NB4 (cell line): ENCODE measurements around the gene B4GALT3.

Source experiments
- DNase-seq: peaks from one replicate; pipeline ENCODE4 v3.0.0; 2010; ENCODE audit warnings: low read depth
- H3K4me3 ChIP-seq: one replicate; pipeline ENCODE4 v1.5.1; 2011; ENCODE audit warnings: mild to moderate bottlenecking, low read depth, low read length, moderate library complexity
- MYC ChIP-seq: IDR thresholded peaks from 2 replicates; pipeline ENCODE4 v1.6.1; 2011; ENCODE audit warnings: low read depth, low read length
- POLR2A ChIP-seq: IDR thresholded peaks from 2 replicates; pipeline ENCODE4 v1.6.1; 2011; ENCODE audit warnings: mild to moderate bottlenecking; ENCODE audit not compliant: insufficient read length; ENCODE audit errors: extremely low read depth
- TF ChIP-seq, protein P1 (sequence below): IDR thresholded peaks from 2 replicates; pipeline ENCODE4 v1.6.1; 2011; ENCODE audit warnings: low read depth, low read length
- TF ChIP-seq, protein P2 (sequence below): IDR thresholded peaks from one replicate; pipeline ENCODE4 v1.5.1; 2012; ENCODE audit warnings: low read depth, low read length

B4GALT3 gene

DNA sequence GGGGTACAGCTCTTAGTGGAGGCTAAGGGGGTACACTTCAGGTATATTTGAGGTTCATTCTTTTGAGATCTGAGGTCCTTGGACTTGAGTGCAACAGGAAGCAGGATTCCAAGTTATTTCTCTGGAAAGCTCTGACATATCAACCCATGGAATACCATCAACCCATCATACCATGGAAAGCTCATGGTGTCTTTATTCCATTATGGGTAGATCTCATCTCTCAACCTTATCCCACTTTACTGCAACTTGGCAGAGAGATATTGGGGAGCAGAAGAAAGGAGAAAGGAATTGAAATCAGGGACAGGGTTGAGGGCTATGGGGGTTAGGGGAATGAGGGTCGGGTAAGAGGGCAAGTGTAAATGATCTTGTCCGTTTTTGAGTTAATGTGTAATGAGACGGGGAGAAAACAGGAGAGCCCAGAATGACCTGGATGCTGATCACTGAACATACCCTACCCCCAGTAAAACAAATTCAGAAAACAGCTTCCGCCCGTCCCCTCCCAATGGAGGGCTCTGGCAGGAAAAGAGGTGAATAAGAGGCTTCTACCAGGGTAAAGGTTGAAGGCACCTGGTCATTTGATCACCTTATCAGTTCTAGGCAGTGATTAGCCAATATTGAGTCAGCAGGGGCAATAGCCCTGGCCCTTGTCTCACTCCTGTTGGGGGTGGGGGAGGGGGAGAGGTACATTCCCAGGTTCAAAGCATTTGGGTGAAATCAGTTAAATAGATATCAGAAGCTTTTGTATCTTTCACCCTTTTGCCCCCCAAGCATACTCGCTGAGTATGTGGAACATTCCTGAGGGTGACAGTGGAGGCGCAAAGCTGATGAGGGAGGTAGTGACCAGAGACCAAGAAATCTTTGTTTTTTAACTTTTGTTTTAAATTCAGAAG, 46.7 kb upstream of the B4GALT3 start:
- TF ChIP-seq, protein P1, sequence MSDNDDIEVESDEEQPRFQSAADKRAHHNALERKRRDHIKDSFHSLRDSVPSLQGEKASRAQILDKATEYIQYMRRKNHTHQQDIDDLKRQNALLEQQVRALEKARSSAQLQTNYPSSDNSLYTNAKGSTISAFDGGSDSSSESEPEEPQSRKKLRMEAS, result no peak
- TF ChIP-seq, protein P2, sequence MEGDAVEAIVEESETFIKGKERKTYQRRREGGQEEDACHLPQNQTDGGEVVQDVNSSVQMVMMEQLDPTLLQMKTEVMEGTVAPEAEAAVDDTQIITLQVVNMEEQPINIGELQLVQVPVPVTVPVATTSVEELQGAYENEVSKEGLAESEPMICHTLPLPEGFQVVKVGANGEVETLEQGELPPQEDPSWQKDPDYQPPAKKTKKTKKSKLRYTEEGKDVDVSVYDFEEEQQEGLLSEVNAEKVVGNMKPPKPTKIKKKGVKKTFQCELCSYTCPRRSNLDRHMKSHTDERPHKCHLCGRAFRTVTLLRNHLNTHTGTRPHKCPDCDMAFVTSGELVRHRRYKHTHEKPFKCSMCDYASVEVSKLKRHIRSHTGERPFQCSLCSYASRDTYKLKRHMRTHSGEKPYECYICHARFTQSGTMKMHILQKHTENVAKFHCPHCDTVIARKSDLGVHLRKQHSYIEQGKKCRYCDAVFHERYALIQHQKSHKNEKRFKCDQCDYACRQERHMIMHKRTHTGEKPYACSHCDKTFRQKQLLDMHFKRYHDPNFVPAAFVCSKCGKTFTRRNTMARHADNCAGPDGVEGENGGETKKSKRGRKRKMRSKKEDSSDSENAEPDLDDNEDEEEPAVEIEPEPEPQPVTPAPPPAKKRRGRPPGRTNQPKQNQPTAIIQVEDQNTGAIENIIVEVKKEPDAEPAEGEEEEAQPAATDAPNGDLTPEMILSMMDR, result no peak
- TF ChIP-seq POLR2A, result no peak
- TF ChIP-seq MYC, result no peak
- no peak overlapping the region for H3K4me3 ChIP-seq
- DNase-seq, result no peak

DNA sequence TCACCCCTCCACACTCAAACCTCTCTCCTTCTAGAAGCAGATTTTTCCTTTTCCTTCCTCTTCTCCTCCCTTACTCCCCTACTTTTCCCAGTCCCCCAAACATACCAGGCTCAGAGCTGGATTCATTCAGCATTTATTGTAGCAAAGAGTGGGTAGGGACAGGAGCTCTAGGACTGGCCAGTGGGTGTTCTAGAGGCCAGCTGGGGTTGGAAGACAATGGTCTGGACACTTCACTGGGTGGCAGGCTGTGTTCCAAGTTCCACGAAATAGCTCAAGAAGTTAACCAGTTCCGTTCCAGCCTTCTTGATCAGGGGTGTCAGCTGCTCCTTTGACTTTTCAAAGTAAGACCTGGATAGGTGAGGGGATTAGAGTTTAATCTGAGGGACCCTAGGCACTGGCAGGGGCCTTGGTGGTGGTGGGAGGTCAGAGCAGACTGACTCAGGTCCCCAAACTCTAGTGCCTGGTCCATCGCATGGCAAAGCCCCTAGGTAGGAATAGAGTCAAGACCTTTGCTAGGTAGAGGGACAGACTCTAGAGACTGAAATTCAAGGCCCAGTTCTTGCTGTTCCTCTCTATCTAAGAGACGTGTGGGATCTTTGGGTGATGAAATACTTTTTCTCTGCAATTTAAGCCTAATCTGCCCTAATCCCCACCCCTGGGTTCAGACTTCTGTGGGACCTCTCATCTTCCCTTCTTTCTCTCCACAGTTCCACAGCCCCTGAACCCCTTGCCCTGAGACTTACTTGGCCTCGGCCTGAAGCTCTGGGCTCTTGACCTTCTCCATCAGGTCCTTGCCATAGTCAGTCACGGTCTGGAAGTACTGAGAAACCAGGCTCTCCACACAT, 45.1 kb upstream of the B4GALT3 start:
- no peak for DNase-seq
- TF ChIP-seq, protein P2, result no peak
- TF ChIP-seq MYC (no peak), POLR2A (no peak)
- TF ChIP-seq, protein P1, result no peak
- no peak overlapping the region for H3K4me3 ChIP-seq

DNA sequence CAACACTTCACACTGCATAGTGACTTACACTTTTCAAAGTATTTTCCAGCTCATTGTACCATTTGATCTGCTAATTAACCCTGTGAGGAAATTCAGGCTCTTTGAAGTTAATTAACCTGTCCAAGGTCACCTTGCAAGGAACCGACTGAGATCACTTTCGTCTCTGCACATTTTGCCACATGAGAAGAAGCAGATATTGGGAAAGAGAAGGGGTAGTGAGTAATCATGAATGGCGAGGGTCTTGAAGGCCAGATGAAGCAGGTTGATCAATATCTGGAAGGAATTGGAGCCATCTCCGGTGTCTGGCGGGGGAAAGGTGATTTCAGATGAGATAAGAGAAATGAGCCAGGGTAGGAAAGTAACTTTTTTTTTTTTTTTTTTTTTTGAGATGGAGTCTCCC, 42.7 kb upstream of the B4GALT3 start:
- no peak overlapping the region for H3K4me3 ChIP-seq
- DNase-seq, result no peak
- no peak for TF ChIP-seq MYC
- TF ChIP-seq, protein P2, result no peak
- TF ChIP-seq, protein P1, result no peak
- no peak for TF ChIP-seq POLR2A

DNA sequence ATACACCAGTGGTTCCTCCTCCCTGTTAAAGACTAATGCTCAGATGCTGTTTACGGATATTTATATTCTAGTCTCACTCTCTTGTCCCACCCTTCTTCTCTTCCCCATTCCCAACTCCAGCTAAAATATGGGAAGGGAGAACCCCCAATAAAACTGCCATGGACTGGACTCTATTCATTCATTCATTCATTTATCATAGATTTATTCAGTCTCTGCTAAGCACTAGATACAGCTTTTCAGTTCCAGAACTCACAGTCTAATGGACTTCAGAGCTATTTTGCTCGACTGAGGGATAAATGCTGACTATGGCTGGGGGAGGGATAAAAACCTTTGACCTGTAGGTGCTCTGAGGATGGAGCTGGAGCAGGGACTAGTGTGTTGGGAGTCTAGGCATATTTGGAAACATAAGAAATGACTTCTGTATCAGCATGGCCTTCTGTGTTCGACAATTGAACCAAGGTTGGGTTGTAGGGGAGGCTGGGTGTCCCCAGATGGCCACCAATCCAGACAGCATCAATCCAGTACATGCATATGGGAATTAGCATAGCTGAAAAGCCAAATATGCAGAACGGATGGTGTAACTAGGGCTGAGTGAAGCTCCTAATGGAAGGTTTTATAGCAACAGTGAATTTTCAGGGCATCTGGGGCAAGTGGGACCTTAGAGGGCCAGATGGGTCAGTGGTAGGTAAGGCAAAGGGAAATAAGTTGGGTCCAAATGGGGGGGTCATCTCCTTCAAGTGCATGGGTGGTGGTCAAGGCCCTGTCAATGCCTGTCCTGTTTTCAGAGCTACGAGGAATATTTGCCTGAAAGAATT, 42.0 kb upstream of the B4GALT3 start:
- no peak overlapping the region for H3K4me3 ChIP-seq
- no peak for DNase-seq
- TF ChIP-seq, protein P1, result no peak
- TF ChIP-seq MYC, result no peak
- TF ChIP-seq POLR2A, result no peak
- TF ChIP-seq, protein P2, result no peak
